ENCODE data around the gene MCTP1.
A peak's percentile ranks its signal among the peaks of the same experiment; 100 is the strongest.

The MCTP1 gene

GRCh38 chr5:94748212-94748611 is 536.7 kb downstream of the MCTP1 start:
- DNase-seq = no peak

GRCh38 chr5:94747371-94747770 is 537.5 kb downstream of the MCTP1 start:
- DNase-seq = no peak

DNA sequence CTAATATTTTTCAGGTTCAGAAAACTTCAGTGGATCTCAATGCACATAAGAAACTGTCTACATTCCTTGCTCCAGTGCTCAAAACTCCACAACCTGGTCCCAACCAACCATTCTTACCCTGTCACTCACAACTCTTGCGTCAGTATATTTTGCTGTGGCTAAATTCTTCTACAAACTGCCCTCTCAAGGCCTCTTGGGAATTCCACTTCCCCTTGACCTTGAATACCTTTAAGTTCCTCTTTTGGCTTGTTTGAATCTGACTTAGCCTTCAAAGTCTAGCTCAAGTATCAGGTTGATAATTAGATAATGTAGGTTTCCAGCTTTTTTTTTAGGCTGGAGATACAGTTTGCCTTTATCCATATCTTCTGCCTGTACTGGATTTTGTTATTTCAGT is 538.2 kb downstream of the MCTP1 start:
- peak; percentile 87 for DNase-seq

DNA sequence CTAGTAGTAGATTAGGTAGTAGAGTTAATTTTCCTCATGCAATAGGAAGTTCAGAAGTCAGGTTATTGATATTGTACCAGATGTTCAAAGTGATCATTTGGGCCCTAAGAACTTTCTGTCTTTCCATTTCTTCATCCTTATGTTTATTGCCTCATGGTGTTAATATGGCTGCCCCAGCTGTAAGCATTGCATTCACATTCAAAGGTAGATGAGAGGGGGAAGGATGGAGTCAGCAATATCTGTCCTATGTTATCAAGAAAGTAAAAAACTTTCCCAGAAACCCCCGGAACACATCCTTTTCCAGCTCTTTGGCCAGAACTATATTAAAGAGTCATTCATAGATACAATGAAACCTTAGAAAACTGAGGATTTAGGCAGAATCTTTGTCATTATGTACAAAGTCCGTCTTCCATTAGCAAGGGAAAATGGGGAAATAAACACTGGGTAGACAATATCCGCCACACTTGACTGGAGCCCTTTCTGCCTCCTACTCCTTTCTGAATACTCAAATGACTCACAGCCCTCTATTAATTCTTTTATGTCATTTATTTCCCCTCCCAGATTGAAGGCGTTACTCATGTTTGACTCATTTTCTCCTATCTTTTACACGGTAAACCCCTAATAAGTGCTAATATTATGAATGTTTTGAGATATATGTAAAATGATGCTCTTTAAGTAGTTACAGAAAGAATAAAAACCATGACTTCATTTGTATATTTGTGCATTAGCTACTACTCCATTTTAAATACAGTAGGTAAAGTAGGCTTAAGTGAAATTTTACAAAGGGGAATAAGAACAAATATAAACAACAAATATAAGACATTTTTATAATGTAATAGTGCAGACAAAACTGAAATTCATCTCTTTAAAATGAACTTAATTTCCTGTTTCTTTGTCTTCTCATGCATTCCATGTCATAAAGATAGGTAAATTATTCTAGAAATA is 538.8 kb downstream of the MCTP1 start:
- peak; percentile 10 for DNase-seq

- no peak for DNase-seq
Observed at GRCh38 chr5:94744906-94745305, 540.0 kb downstream of the MCTP1 start.

GRCh38 chr5:94742852-94743251 is 542.0 kb downstream of the MCTP1 start:
- no peak for DNase-seq

DNA sequence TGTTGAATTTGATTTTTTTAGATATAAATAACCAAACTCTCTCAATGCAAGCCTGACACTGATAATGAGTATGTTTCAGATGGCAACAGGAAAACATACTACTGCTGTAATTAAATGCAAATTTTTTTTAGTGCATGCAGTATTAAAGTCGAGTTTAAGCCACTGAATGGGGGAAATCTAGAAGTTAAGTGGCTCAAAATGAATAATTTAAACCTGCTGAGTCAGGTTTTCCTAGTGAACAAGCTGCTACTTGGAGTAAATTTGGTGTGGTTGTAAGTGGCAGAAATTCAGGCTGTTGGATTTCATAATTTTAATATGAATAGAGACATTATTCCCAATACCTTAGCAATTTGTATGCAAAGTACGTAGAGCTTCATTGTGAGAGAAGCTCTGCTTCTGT is 544.6 kb downstream of the MCTP1 start:
- no peak for DNase-seq

- no peak for DNase-seq
Observed at GRCh38 chr5:94736498-94736897, 548.4 kb downstream of the MCTP1 start.

DNA sequence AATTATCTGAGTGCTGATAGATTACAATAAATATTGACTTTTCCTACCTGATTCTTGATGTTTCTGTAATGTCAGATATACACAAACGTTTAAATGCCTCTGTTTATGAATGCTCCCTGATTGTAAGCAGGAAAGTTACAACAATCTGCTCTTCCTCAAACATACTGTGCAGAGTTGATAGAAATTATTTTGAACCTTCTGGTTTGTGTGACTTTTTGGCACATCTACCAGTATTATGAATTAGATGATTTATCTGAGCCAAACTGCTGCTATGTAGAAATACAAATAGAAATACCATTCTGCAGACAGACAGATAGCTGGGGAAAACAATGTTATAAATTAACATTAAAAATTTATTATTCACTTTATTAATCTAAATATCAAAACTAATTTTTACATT is 553.4 kb downstream of the MCTP1 start:
- DNase-seq = no peak

DNA sequence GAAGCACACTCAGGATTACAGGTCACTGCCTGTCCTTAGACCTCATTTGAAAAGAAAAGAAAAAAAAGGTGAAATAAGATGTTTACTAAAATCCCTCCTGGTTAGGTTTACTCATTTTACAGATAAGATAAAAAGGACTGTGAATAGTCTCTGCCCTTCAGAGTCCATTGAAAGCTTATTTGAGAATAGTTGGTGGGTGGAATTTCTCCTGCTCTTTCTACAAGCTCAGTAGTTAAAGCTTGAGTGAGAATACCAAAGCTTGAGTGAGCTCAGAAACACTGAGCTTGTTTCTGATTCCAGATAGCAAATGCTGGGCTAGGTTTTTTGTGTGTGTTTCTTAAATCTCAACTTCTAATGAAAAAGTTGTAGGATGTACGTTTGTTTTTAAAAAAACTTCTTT is 559.8 kb downstream of the MCTP1 start:
- DNase-seq = no peak

GRCh38 chr5:94715768-94716167 is 569.1 kb downstream of the MCTP1 start:
- no peak for DNase-seq

DNA sequence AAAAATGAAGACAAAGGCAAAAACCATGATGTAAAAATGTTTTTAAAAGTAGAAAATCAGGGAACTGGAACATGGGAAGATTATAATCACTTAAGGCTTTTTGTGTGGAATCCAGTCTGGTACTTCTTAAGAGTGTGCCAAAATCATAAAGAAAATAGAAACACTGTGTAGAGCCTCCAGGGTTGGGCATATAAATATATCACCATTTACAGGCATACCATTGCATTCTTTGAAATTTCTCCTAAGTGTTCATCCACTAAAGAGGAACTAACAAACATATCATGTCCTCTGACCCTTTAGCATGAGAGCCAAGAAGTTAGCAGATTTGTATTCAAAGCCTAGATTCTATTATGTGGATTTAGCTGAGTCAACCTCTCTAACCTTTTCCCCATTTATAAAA is 573.1 kb downstream of the MCTP1 start:
- DNase-seq = no peak

DNA sequence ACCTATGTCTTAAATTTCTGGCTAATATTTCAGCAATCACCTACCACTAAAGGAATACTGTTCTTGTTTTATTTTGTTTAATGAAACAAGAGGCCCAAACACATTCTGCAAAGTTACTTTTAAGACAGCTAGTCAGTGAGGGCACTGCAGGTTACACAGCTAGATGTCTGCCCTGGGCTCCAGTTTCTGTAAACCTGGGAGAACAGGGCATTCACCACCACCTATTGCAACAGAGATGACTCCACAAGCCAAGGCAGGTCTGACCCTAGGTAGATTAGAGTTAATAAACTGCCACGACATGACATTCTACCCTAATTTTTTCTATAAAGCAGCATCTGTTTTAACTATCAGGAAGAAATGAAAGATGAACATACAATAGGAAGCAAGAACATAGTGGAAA is 575.6 kb downstream of the MCTP1 start:
- no peak for DNase-seq

- no peak for DNase-seq
Observed at GRCh38 chr5:94707359-94707758, 577.5 kb downstream of the MCTP1 start.

- DNase-seq = no peak
Observed at GRCh38 chr5:94705427-94705826, 579.5 kb downstream of the MCTP1 start.

DNA sequence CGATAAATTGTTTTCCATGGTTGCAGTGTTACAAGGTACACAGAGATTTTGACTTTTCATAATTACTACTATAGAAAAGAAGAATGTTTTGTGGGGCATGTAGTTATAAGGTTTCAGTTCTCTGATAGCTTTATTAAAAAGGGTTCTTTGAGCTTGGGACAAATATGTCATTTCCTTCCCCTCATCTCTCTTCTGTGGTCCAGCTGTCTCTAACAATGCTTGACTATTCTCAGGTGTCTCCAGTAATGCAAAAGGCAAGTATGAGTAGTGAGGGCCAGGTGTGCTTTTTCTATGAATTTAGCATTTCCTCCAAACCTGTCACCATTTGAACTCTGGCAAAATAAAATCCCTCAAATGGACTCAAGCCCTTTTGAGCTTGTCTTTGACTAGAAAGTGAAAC is 582.2 kb downstream of the MCTP1 start:
- no peak for DNase-seq

DNA sequence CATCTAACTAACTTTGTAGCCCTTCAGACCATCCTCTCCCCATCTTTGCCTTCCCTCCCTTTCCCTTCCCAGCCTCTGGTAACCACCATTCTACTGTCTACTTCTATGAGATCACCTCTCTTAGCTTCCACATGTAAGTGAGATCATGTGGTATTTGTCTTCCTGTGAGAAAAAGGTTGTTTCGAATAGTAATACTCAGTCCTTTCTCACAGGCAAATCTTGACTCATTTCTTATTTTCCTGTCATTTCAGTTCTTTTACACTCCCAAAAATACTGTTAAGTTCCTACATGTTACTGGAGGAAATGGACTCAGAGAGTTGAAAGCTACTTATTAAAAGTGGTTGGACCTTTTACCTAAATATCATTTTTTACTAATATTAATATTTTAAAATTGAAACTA is 584.3 kb downstream of the MCTP1 start:
- no peak for DNase-seq

- no peak for DNase-seq
Observed at GRCh38 chr5:94699562-94699961, 585.3 kb downstream of the MCTP1 start.

- no peak for DNase-seq
Observed at GRCh38 chr5:94698197-94698596, 586.7 kb downstream of the MCTP1 start.

DNA sequence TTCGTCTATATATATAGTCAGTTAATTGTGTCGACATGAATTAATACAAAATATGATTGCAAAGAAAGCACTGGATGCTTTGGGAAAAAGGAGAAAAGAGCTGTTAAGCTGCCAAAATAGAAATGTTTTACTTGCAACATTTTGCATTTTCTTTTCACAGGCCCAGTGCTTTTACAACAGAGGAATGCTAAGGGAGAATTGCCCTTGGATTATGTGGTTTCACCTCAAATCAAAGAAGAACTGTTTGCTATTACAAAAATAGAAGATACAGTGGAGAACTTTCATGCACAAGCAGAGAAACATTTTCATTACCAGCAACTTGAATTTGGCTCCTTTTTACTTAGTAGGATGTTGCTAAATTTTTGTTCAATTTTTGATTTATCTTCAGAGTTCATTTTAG is 590.2 kb downstream of the MCTP1 start:
- DNase-seq = no peak

DNA sequence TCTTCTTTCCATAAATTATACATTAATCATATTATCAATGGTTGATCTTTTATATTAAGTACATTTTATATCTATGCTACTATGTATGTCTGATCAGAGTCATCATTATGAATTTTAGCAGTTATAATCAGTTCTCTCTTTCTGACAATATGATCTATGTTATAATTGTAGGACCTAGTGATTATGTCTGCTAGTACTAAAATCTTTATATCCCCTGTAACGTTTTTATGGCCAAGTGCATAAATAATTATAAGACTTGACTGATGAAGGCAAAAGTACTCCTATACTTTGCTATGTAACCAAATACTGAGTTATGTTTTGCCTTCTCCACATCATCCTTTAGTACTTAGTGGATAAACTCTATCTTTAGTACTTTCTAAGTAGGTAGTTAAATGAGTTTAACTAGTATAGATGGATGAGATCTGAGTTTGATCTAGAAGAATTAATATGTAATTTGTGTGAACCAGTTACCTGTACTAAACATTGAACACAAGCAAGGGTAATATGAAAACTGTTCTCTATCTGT is 591.0 kb downstream of the MCTP1 start:
- DNase-seq = no peak

DNA sequence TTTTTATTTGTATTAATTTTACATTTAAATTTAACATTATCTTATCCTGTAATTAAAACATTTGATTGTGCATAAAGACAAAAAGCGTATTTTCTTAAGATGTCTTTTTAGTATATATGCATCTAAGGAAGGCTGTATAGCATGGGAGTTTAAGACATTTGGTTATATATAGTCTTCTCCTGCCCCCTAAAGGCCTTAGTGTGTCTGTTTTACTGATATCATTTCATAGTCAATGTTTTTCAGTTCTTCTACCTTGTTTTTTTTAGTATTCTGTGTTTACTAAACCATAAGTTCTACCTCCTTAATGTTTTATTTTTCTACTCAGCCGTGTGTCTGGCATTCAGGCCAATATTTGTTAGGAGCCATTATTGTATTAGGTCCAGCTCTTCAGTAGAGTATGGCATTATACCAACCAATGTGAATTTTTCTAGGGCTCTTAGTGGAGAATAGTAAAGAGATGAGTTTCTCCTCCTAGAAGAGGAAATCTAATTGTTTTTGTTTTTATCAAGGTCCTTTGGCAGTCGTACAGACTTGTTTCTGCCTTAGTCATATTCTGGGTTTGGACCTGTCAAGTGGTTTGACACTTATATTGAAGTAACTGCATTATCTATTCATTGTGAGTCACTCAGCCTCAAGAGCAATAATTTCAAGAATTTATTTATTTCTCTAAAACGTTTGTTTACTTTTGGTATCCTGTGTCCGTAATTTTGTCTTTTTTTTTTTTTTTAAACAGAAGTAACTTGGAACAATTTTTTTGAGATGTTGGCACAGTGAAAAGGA is 591.7 kb downstream of the MCTP1 start:
- peak; percentile 47 for DNase-seq

GRCh38 chr5:94692581-94692980 is 592.3 kb downstream of the MCTP1 start:
- DNase-seq = no peak

GRCh38 chr5:94691949-94692348 is 592.9 kb downstream of the MCTP1 start:
- no peak for DNase-seq

Measured in MV-4-11 (cell line).